Stimulated activated CD8-positive, alpha-beta memory T cell treated with anti-CD3 and anti-CD28 coated beads, Interleukin-7, amount 100 ng/mL, for 24 hours (primary cell): ENCODE data around the gene PGPEP1.
"Not testable (repeated sequence)": the region's sequence is repeated elsewhere in the genome, so short reads cannot be mapped to it uniquely, and the experiment has no call there.

Source experiments
- DNase-seq: peaks from one replicate; pipeline ENCODE4 v3.0.0-alpha.2; 2020; ENCODE audit warnings: low read depth

The PGPEP1 gene

GRCh38 chr19:18364277-18364825, 24.0 kb downstream of the PGPEP1 start:
- not testable (repeated sequence) for DNase-seq

DNA sequence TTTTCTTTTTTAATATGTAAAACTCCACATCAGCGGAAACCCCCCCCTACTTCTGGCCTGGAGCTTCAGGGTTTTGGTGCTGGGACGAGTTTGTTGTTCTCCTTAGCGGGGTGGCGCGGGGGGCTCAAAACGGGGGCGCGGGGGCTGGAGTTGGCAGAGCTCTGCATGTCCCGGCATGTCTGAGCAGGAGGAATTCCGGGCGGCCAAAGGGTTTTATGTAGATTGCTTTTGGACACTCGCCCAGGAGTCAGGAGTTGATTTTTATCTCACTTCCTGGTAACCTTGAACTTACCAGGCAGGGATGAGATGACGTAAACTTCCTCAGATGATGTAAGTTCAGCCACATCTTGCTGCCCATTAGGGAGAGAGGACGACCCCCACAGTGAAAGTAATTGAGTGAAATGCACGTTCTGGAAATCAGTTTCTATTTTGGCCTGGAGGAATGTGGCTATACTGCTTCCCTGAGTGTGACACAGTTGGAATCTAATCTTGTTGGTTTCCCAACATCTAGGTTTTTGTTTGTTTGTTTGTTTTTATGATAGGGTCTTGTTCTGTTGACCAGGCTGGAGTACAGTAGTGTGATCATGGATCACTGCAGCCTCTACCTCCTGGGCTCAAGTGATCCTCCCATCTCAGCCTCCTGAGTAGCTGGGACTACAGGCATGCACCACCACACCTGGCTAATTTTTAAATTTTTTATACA, 24.6 kb downstream of the PGPEP1 start:
- DNase-seq = no peak

GRCh38 chr19:18366021-18366435, 25.6 kb downstream of the PGPEP1 start:
- no peak for DNase-seq

- no peak for DNase-seq
Measured at GRCh38 chr19:18368504-18369222, 28.3 kb downstream of the PGPEP1 start.

DNA sequence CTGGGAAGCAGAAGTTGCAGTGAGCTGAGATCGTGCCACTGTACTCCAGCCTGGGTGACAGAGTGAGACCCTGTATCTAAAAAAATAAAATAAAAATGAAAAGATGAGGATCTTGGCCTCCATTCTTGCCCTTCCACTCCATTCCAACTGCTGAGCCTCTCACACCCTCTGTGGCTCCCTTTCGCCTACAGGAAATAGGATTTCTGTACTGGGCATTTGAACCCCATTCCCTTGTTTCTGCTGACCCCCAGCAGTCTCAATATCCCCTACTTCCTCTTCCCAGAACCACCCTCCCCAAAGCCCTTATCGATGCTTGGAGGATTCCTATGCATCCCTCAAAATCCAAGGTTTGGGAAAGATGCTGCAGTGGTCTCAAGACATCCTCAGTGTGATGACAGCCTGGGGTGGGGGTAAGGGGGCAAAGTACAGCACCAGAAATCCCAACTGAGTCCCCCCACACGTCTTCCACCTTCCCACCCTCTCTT, 33.1 kb downstream of the PGPEP1 start:
- DNase-seq = no peak

DNA sequence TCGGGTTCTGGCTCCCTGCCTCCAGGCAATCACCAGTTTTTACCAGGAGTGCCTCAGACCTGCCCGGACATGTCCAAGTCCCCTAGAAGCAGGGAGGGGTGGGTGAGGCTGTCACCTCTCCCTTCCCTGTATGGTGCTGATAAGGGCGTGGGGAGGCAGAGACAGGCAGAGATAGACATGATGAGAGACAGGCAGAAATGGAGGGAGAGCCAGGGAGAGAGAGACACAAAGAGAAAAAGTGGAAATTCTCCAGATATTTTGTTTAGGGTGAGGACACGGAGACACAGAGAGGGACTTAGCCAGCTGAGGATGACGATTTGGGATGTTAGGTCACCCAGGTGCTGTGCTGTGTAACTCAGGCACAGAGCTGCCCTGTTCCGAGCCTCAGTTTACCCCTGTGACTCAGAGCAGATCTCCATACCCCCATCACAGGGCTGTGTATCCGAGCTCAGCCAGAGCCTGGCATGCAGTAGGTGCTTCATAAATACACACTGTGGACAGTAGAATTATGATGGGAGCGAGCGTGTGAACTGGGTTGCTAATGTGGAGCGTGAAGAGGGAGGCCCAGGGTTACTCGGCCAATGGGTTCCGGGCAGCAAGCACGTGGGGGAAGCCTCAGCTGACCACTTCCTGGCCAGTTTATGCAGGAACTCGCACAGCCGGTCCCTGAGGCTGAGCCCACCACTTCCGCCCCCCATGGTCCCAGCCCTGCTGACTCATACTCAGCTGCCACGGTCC, 33.7 kb downstream of the PGPEP1 start:
- DNase-seq = peak; percentile 20

DNA sequence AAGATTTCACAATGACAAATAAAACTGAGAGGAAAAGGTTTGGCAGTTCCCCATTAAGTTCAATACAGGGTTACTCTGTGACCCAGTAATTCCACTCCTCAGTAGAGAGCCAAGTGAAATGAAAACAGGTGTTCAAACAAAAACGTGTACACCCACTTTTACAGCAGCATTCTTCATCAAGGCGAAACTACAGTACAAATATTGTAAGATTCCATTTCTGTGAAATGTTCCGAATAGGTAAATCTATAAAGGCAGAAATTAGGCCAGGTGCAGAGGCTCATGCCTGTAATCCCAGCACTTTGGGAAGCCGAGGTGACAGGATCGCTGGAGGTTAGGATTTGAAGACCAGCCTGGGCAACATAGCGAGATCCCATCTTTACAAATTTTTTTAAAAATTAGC, 36.6 kb downstream of the PGPEP1 start:
- no peak for DNase-seq

- DNase-seq = no peak
Measured at GRCh38 chr19:18379803-18380747, 39.7 kb downstream of the PGPEP1 start.

GRCh38 chr19:18380843-18381242, 40.4 kb downstream of the PGPEP1 start:
- DNase-seq = no peak

DNA sequence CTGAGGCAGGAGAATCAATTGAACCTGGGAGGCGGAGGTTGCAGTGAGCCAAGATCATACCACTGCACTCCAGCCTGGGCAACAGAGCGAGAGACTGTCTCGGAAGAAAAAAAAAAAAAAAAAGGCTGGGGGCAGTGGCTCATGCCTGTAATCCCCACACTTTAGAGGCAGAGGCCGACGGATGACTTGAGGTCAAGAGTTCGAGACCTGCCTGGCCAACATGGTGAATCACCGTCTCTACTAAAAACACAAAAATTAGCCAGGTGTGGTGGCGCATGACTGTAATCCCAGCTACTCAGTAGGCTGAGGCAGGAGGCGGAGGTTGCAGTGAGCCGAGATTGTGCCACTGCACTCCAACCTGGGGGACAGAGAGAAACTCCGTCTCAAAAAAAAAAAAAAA, 43.2 kb downstream of the PGPEP1 start:
- DNase-seq = not testable (repeated sequence)

DNA sequence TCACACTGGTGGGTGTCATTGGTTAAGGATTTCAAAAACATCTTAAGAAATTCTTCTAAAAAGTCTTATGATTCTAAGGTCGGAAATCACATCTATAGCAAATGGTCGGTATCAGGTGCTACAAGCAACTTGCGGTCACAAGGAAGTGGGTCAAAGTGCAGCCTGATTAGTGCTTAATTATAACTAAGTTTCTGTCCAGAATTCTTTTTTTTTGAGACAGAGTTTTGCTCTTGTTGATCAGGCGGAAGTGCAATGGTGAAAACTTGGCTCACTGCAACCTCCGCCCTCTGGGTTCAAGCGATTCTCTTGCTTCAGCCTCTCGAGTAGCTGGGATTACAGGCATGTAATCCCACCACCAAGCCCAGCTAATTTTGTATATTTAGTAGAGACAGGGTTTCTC, 44.4 kb downstream of the PGPEP1 start:
- no peak for DNase-seq

DNA sequence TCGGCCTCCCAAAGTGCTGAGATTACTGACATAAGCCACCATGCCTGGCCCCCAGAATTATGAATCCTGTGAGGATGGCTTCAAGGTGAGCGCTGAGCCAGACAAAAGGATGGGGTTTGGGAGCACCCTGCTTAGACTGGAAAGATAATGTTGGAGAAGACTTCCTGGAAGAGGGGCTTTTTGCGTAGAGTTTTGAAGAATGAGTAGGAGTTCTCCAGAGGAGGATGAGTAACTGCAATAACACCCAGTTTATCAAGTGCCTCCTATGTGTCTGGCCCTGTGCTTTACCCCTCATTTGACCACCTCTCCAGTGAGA, 44.9 kb downstream of the PGPEP1 start:
- no peak for DNase-seq

GRCh38 chr19:18385675-18386542, 45.5 kb downstream of the PGPEP1 start, which contains the start of gene GDF15:
Gene GDF15 (plus strand): TSS chr19:18386158. CDS start chr19:18386190, 32 bp downstream.
- no peak for DNase-seq

GRCh38 chr19:18386543-18387271, 46.3 kb downstream of the PGPEP1 start:
- DNase-seq = no peak

- DNase-seq = peak; percentile 51
Measured at GRCh38 chr19:18388100-18388959, 47.9 kb downstream of the PGPEP1 start.

GRCh38 chr19:18388960-18389725, 48.7 kb downstream of the PGPEP1 start:
- DNase-seq = no peak

- no peak for DNase-seq
Measured at GRCh38 chr19:18389726-18390064, 49.3 kb downstream of the PGPEP1 start.
